ENCODE measurements around the gene HMX3.

Gene HMX3

DNA sequence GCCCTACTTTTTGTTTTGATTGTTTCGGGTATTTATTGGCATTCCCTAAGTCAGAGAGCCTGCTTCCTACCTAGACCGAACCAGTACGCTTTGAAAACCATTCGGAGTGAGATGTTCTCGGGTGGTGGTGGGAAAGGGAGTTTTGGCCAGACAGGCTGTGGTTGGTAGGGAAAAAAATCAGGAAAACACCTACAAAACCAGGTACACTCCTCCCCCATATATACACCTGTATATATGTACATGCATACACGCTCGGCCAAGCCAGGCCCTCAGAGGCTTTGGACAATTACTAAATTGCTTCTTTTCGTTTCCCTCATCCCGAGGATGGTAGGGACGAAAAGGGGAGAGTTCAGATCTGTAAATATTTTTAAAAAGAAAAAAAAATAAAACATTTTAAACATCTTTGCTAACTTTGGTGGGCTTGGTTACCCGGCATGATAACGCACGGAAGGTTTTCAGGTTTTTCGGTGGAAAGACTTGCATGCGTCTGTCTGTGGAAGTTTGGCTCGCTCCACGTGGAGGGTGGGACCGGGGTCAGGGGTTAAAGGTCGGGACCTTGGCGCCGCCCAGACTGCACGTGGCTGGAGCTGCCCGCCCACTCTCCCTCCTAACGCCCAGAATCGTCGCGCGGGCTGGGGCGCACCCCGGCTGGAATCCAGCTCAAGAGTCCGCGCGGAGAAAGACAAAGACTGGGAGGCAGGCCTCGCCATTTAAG is 14.7 kb downstream of the HMX3 start:
- Histone ChIP-seq H2AFZ (ENCODE audit: low read depth, low read length, severe bottlenecking) (no peak overlapping the region), H3K9ac (ENCODE audit: low read length) (no peak overlapping the region)

DNA sequence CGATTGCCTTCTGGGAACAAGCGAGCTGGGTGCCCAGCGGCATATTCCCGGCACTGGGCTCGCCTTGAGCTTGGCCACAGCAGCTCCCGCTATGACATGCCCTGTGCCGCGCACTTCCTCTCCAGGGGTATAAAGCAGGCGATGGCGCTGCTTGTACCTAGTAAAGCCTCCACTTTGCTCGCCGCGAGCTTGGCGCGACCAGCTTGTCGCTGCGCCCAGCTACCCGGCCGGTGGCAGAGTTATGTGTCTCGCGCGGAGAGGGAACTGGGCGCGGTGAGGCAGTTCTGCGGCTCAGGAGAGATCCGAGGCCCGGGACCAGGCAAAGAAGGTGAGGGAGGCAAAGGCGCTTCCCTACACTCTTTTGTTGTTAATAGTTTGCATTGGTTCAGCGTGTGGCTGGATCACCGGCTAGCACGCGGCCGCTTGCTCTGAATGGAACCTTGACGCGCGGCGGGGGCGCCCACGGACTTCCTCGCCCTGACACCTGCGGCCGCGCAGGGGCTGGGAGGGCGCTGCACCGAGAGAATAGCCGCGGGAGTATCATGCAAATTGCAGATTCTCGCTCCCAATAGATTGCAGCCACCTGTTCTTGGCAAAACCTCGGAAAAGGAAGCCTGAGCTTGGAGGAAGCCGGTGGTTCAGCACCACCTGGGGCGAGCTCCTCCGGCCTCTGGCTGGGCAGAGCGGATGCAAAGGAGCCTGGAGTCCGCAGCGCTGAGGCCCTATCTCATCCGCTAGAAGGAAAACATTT is 15.4 kb downstream of the HMX3 start:
- Histone ChIP-seq H3K27me3 (ENCODE audit: low read length) (no peaks in the 10 kb centered on the region), H3K9ac (ENCODE audit: low read length) (no peak overlapping the region), H3K9me2 (replicated peaks; ENCODE audit: insufficient read depth, low read length) (no peaks in the 10 kb centered on the region), H3K4me2 (ENCODE audit: low read depth, low read length, poor library complexity, severe bottlenecking) (no peak overlapping the region), H3K27ac (ENCODE audit: low read depth, low read length) (no peak overlapping the region), H4K20me1 (ENCODE audit: low read depth, low read length) (peaks cover 12% of the 10 kb centered on the region), H3K36me3 (ENCODE audit: low read length) (peaks cover 10% of the 10 kb centered on the region), H3K9me3 (ENCODE audit: insufficient read depth, low read length) (no peaks in the 10 kb centered on the region), H3F3A (ENCODE audit: insufficient read depth) (no peaks in the 10 kb centered on the region), H3K79me2 (ENCODE audit: insufficient read depth, low read length) (peaks cover 19% of the 10 kb centered on the region), H3K4me3 (ENCODE audit: insufficient read depth, low read length, poor library complexity, severe bottlenecking) (no peak overlapping the region), H2AFZ (ENCODE audit: low read depth, low read length, severe bottlenecking) (no peak overlapping the region)
- TF ChIP-seq, protein P1, sequence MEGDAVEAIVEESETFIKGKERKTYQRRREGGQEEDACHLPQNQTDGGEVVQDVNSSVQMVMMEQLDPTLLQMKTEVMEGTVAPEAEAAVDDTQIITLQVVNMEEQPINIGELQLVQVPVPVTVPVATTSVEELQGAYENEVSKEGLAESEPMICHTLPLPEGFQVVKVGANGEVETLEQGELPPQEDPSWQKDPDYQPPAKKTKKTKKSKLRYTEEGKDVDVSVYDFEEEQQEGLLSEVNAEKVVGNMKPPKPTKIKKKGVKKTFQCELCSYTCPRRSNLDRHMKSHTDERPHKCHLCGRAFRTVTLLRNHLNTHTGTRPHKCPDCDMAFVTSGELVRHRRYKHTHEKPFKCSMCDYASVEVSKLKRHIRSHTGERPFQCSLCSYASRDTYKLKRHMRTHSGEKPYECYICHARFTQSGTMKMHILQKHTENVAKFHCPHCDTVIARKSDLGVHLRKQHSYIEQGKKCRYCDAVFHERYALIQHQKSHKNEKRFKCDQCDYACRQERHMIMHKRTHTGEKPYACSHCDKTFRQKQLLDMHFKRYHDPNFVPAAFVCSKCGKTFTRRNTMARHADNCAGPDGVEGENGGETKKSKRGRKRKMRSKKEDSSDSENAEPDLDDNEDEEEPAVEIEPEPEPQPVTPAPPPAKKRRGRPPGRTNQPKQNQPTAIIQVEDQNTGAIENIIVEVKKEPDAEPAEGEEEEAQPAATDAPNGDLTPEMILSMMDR (IDR thresholded peaks at IDR 0.05; ENCODE audit: insufficient read depth, low read length, poor library complexity, severe bottlenecking) = no peak
- TF ChIP-seq EZH2phosphoT487 (conservative IDR thresholded peaks at IDR 0.05; ENCODE audit: low read length) = no peak

More for the DNA sequence above, 14.7 kb downstream of the HMX3 start:
- Histone ChIP-seq H4K20me1 (ENCODE audit: low read depth, low read length) (peaks cover 5% of the 10 kb centered on the region; the same call in 1 of the 2 replicates), H3K27ac (ENCODE audit: low read depth, low read length) (no peak overlapping the region), H3K79me2 (ENCODE audit: insufficient read depth, low read length) (peaks cover 12% of the 10 kb centered on the region), H3F3A (ENCODE audit: insufficient read depth) (no peaks in the 10 kb centered on the region), H3K9me2 (replicated peaks; ENCODE audit: insufficient read depth, low read length) (no peaks in the 10 kb centered on the region), H3K36me3 (ENCODE audit: low read length) (peaks cover 3% of the 10 kb centered on the region; the same call in 1 of the 2 replicates), H3K9me3 (ENCODE audit: insufficient read depth, low read length) (no peaks in the 10 kb centered on the region), H3K4me3 (ENCODE audit: insufficient read depth, low read length, poor library complexity, severe bottlenecking) (no peak overlapping the region), H3K27me3 (ENCODE audit: low read length) (no peaks in the 10 kb centered on the region), H3K4me2 (ENCODE audit: low read depth, low read length, poor library complexity, severe bottlenecking) (no peak overlapping the region)
- no peak for TF ChIP-seq EZH2phosphoT487 (conservative IDR thresholded peaks at IDR 0.05; ENCODE audit: low read length)
- TF ChIP-seq, protein P1 (IDR thresholded peaks at IDR 0.05; ENCODE audit: insufficient read depth, low read length, poor library complexity, severe bottlenecking) = no peak

DNA sequence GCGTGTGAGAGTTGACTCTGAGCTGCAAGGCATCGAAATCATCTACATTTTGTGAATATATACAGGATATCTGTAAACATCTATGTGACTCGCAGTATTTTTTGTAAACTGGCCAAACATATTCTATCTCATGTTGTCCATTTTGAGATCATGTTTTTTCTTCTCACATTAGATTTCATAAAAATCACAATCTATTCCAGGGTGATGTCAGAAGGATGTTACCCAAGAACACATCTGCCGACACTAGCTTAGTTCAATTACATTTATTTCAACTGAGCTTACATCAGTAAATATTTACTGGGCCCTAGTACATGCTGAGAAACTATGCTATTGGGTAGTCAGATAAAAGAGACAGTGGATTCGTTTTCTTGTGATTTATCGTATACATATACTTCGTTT is 16.0 kb downstream of the HMX3 start:
- no peak overlapping the region for H3K4me2 ChIP-seq (ENCODE audit: low read depth, low read length, poor library complexity, severe bottlenecking)
- peaks cover 18% of the 10 kb centered on the region for H4K20me1 ChIP-seq (ENCODE audit: low read depth, low read length)
- H3K79me2 ChIP-seq (ENCODE audit: insufficient read depth, low read length) = peaks cover 25% of the 10 kb centered on the region
- no peak overlapping the region for H3K4me3 ChIP-seq (ENCODE audit: insufficient read depth, low read length, poor library complexity, severe bottlenecking)
- H3K9me2 ChIP-seq (replicated peaks; ENCODE audit: insufficient read depth, low read length) = no peaks in the 10 kb centered on the region
- no peak overlapping the region for H2AFZ ChIP-seq (ENCODE audit: low read depth, low read length, severe bottlenecking)
- H3K9ac ChIP-seq (ENCODE audit: low read length) = no peak overlapping the region
- H3K27me3 ChIP-seq (ENCODE audit: low read length) = no peaks in the 10 kb centered on the region
- peaks cover 15% of the 10 kb centered on the region for H3K36me3 ChIP-seq (ENCODE audit: low read length)
- H3K9me3 ChIP-seq (ENCODE audit: insufficient read depth, low read length) = no peaks in the 10 kb centered on the region
- no peak overlapping the region for H3K27ac ChIP-seq (ENCODE audit: low read depth, low read length)
- TF ChIP-seq EZH2phosphoT487 (conservative IDR thresholded peaks at IDR 0.05; ENCODE audit: low read length) = no peak
- TF ChIP-seq, protein P1 (IDR thresholded peaks at IDR 0.05; ENCODE audit: insufficient read depth, low read length, poor library complexity, severe bottlenecking) = no peak
- no peaks in the 10 kb centered on the region for H3F3A ChIP-seq (ENCODE audit: insufficient read depth)
